GM21381 (cell line): ENCODE data around the gene SOCS4.
"Not testable (repeated sequence)": the region's sequence is repeated elsewhere in the genome, so short reads cannot be mapped to it uniquely, and the experiment has no call there.

Experiments
- ATAC-seq: cut with Tn5 transposase; IDR thresholded peaks from one replicate; pipeline ENCODE4 v1.9.1; 2021; ENCODE audit warnings: mild to moderate bottlenecking, moderate library complexity; ENCODE audit not compliant: unreplicated experiment

The SOCS4 gene

DNA sequence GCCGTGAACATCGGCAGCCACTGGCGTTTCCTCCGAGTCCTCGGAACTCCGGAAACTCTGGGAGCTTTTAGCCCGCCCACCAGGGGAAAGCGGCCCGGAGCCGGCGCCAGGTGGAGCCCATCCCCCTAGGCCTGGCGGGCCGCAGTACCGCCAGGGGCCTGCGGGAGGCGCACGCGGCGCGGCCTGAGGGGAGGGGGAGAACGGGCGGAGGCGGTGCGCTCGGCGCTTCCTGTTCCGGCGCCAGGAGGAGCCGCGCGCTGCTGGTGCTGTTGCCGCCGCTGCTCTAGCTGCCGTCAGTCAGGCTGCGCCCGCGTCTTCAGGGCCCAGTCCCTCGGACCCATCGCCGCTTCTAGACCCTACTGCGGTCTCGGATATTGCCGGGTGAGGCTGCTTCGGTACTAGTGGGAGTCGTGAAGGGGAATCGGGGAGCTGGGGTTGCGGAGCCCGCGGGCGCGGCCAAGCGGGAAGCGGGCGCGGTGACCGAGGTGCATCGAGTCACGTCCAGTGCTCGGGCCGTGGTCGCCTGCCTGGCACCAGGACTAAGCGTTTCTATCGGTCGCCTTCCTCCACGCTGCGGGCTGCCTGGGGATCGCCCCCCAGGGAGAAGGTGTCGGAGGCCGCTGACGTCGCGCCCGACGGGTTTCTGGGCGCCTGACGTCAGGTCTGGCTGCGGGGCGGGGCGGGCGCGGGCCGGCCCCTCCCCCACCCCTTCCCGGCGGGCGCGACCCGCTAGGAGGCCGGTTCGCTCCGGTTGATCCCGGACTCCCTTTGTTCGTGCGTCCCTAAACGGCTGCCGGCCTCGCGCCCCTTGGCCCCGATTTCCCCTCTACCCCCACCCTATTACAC lies 24.6 kb downstream of the SOCS4 start, which contains the start of gene MAPK1IP1L:
MAPK1IP1L (plus strand) TSS at position 225 of the 846 bp plus-strand sequence. CDS start 10,037 bp downstream, outside the sequence.
- peak; percentile 89 for ATAC-seq

DNA sequence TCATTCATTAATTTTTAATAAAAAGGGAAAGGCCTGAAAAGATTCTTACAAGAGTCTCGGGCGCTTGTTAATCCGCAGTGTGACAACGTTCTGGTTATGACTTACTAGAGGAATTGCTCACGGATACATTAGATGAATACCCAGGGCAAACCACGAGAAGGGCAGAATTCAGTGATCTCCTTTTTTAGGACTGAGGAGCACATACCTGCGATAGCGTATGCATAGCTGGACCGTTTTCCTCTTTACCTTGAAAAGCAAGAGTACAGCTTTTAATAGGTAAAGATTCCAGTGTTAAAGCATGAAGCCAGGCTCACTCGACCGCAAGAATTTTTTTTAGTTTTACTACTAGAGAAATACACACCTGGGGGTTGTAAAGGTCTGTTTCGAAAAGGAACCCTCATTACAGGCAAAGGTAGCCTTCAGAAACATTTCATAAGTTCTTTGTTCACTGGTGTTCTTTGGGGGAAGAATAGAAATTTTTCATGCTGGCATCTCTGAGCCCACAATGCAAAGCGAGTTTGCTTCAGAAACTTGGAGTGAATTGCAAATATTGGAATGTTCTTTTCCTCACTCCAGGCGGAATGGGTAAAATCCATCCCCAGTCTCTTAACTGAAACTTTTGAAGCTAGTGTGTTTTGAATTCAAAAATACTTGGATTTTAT lies 25.4 kb downstream of the SOCS4 start:
- no peak for ATAC-seq

DNA sequence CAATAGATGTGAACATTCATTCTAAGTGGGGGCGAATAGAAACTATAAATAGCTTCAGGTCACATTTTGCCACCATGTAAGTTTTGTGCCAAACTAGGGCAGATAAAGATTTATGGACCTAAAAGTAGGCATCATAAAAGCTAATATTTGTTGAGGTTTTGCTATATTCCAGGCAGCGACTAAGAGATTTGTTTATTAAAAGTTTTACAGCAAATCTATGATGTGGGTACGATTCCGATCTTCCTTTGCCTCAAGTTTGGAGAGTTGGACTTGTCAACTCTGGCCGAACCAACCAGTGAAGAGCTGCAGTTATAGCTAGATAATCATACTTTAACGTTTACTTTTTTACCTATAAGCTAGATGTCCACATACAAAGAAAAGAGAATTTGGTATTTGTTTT lies 26.0 kb downstream of the SOCS4 start:
- ATAC-seq, result no peak

DNA sequence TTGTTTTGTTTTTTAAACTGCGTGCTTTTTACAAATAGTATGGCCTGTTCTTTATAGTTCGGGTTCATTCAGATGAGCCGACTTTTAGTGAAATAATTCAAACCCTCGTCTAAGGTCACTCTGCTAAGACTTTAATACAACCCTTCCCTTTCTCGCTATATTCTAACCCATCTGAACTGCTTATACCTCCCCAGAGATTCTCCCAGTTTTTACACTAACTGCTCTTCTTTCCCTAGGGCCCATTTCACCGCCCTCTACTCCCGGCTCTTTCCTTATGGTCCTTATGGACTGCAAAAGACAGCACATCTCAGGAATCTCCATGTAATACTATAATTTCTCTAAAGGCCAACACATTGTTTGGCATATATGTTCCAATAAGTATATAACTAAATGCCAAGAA lies 26.5 kb downstream of the SOCS4 start:
- no peak for ATAC-seq

DNA sequence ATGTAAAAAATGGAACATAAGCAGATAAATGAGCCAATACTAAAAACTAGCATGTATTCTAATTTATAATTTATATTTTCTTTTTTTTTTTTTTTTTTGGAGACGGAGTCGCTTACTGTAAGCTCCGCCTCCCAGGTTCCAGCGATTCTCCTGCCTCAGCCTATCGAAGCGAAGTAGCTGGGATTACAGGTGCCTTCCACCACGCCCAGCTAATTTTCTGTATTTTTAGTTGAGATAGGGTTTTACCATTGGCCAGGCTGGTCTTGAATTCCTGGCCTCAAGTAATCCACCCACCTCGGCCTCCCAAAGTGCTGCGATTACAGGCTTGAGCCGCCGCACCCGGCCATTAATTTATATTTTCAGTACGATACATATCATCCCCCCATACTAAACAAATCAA lies 27.1 kb downstream of the SOCS4 start:
- no peak for ATAC-seq

DNA sequence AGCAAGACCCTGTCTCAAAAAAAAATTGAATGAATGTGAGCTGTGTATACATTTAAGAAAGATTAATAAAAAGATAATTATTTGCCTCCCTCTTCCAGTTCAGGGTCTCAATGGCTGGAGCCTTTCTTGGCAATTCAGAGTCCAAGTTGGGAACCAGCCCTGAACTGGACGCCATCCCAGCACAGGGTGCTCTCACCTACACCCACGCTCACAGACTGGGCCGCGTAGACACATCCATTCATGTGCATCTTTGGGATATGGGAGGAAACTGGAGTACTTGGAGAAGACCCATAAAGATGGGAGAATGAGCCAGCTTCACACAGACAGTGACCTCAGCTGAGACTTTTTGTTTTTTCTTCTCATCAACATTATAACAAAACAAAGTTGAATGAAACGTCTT lies 30.9 kb downstream of the SOCS4 start:
- ATAC-seq, result no peak

DNA sequence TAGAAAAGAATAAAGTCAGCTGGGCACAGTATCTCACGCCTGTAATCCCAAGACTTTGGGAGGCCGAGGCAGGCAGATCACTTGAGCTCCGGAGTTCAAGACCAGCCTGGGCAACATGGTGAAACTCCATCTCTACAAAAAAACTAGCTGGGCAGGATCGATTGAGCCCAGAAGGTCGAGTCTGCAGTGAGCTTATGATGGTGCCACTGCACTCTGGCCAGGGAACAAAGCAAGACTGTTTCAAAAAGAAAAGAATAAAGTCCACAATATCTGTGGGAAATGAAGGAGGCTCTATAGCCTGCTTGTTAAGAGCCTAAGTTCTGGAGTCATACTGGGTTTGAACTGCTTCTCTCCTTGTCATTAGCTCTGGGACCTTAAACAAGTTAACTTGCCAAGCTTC lies 32.3 kb downstream of the SOCS4 start:
- ATAC-seq, result no peak

DNA sequence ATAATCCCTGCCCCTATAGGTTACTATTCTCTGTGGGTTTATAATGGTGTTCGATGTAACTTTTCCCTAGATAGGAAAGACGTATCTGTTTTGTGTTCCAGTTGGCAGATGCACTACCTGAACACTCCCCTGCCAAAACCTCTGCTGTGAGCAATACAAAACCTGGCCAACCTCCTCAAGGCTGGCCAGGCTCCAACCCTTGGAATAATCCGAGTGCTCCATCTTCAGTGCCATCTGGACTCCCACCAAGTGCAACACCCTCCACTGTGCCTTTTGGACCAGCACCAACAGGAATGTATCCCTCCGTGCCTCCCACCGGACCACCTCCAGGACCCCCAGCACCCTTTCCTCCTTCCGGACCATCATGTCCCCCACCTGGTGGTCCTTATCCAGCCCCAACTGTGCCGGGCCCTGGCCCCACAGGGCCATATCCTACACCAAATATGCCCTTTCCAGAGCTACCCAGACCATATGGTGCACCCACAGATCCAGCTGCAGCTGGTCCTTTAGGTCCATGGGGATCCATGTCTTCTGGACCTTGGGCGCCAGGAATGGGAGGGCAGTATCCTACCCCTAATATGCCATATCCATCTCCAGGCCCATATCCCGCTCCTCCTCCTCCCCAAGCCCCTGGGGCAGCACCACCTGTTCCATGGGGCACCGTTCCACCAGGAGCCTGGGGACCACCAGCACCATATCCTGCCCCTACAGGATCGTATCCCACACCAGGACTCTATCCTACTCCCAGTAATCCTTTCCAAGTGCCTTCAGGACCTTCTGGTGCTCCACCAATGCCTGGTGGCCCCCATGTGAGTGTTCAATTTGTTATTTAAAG lies 35.7 kb downstream of the SOCS4 start:
- no peak for ATAC-seq

DNA sequence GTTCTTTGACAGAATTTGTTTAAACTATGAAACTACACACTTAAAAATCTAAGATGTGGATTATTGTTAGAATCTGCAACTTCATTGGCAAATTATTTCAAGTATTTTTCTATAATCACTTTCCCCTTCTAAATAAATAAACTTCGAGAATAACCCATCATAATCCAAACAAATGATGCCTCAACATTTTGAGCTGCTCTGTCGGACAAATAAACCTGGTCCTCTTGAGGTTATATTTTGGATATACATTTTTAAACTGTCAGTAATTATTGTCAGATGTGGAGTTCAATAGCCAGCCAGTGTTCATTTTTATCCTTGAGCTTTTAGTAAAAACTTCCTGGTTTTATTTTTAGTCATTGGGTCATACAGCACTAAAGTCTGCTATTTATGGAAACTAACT lies 37.9 kb downstream of the SOCS4 start:
- ATAC-seq, result not testable (repeated sequence)

DNA sequence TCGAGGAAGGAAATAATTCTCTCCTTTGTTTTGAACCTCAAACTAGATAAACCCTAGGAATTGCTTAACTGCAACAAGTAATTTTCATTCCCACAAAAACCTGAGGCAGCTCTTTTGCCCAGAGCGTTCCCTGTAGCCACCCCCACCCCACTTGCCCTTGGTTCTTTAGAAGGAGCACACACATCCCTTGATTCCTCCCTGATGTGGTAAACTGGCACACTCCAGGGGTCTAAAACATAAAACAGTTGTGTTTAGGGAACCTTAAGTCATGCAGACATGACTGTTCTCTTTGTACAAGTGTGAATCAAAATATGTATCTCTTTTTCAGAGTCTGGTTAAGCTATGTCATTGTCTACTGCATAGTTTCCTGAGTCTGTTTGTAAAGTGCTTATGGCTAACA lies 38.4 kb downstream of the SOCS4 start:
- no peak for ATAC-seq

DNA sequence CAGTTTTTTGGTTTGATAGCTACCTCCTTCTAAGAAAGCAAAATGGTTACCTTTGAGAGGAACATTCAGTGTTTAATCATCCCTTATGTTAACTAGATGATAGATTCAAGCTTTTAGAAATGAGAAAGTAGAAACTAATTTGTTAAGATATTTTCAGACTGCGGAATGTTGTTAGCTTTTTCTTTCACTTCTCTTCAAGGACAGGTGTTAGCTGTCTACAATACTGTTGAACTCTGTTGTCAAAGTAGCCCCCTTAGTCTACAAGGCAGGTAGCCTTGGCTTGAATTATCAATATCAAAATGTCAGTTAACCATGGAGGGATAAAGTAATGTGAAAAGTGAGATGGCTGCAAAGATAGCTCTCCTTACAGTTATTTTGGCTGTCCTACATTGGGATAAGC lies 39.2 kb downstream of the SOCS4 start:
- no peak for ATAC-seq

DNA sequence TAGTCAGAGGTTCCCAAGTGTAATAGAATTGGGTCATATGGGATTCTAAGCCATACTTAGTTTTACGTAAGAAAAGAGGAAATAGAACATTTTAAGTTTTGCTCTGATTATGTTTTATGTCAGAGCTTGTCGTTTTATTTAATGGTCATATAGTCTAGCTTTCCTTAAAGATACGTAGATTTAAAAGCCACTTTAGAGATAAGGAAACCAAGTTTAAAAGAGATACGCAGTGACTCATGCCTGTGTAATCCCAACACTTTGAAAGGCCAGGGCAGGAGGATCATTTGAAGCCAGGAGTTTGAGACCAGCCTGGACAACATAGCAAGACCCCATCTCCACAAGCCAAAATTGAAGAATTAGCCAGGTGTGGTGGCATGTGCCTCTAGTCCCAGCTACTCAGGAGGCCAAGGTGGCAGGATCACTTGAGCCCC lies 44.0 kb downstream of the SOCS4 start:
- ATAC-seq, result no peak

DNA sequence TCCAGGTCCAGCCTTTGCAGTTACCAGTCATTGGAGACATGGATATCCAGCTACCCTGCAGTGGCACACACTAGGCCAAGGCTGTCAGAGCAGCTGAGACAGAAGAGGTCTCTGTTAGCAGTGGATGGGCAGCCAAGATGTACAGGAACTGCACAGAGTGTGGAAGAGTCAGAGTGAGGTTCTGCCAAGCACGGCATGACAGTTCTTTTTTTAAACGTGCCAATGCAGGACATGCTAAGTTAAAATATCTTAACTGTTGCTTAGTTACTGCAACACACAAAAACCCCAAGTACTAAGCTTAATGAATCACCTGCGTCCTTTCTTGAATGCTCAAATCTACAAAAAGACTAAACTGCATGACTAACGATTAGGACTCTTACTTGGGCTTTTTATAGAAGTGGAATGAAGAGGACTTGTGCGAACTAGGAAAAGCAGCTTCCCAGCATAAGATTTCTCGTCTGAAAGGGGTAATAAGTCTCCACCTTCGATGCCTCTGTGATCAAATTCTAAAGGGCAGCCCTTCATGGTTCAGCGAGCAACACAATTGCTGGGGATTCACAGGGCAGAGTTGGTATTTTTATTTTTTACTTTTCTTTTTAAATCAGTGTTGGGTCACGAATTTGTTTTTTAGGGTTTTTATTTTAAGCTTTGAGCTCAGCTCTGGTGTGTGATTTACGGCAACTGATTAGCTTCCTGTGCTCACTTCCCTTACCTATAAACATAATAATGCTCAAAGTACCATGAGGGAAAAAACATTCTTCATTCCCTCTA lies 45.0 kb downstream of the SOCS4 start:
- peak; percentile 43 for ATAC-seq

DNA sequence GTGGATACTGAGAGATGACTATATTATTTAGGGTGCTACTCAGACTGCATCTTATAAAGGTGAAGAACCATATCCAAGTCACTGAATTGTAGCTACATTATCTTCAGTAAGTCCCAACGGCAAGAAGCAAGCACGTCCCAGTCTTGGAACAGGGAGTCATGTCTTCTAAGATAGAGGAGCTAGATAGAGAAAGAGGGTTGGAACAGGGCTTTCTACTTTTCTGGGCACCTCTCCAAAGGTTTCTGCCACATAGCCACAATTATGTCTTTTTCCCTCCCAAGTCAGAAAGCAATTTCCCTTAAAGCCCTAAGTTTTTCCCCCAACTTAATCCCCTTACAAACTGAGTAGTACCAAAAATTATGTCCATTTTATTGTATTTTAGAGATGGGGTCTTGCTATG lies 46.8 kb downstream of the SOCS4 start:
- no peak for ATAC-seq

DNA sequence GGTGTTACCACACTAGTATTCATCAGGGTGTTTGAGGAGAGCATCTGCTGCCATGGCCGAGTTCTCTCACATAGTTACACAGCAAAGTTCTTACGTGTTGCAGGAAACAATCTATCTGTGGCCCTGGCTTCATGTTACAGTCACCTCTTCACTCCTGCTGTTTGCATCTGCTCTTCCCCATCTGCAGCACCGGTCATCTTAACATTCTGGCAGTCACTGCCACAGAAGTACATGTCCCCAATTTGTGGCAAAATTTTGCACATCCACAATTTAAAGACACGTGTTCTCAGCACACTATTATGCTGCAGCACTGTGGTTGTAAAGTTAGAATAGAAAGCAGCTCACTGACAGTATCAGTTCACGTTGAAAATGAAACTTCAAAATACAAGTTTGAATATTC lies 47.6 kb downstream of the SOCS4 start:
- peak; percentile 45 for ATAC-seq

DNA sequence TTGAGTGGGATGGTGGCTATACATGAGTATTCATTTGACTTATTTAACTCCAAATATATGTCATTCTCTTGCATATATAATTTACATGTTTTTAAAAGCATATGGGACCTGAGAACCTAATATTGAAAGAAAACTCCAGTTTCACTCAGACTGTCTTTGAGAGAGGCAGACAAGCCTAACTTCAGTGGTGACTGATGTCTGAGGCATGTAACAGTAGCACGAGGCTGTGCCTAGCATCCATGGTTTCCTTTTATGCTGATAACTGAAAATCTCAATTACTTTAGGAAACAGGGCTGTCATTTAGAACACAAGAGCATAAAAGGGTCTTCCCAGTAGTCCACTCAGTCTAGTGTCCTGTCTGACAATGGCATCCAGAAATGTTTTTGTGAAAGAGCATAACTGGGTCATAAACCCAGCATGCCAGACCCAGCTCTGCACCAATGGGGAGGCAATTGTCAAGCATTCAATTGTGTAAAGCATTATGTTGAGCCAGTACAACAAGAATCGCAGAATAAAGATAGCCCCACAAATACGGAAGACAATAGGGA lies 48.7 kb downstream of the SOCS4 start:
- no peak for ATAC-seq

DNA sequence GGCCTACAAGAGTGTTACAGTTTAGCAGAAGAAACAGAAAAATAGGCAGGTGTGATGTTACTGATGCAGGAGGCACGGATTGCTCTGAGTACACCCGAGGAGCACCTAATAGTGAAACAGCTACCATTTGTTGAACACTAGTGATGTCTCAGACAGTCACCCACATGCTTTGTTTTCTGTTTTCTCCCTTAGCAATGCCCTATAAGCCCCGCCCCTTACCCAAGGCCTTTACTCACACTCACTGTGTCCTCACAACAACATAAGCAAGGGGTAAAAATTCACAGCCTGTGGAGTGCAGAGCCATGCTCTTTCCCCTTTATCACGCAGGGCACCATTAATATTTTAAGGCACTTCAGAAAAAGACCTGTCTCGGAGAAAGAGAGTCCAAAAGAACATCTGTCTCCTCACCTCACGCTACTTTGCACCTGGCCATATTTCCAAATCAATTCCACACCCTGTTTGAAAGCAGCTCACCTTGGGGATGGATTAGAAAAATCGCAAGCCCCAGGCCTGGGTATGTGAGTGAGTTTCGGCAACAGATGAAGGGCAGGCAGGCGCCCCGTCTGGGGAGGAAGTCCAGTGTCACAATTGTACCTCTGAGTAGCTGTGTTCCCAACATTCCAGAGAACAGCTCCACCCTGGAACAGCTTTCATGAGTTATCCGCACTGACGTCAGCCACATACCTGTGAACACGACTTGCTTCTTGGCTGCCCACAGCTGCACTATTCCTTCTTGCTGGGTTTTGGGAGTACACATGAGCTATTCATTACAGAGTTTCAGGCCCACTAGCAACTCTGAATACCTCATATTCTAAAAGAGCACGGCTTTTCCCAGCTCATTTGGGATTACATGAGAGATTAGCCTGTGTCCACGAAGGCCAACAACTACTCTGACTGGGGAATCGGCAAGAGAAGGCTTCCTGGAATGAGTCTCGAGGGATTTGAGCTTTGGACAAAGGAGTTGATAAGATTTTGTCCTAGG lies 50.4 kb downstream of the SOCS4 start:
- ATAC-seq, result no peak

DNA sequence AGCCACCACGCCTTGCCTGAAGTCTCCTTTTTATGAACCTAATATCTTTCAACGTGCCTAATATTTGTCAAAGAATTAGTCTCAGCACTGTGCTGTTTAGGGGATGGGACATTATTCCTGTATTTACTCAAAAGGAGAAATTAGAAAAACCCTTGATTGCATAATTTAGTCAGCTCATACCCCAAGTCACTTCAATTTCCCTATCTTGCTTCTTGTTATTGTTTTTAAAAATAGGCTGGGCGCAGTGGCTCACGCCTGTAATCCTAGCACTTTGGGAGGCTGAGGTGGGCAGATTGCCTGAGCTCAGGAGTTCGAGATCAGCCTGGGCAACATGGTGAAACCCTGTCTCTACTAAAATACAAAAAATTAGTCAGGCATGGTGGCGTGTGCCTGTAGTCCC lies 52.9 kb downstream of the SOCS4 start:
- not testable (repeated sequence) for ATAC-seq

DNA sequence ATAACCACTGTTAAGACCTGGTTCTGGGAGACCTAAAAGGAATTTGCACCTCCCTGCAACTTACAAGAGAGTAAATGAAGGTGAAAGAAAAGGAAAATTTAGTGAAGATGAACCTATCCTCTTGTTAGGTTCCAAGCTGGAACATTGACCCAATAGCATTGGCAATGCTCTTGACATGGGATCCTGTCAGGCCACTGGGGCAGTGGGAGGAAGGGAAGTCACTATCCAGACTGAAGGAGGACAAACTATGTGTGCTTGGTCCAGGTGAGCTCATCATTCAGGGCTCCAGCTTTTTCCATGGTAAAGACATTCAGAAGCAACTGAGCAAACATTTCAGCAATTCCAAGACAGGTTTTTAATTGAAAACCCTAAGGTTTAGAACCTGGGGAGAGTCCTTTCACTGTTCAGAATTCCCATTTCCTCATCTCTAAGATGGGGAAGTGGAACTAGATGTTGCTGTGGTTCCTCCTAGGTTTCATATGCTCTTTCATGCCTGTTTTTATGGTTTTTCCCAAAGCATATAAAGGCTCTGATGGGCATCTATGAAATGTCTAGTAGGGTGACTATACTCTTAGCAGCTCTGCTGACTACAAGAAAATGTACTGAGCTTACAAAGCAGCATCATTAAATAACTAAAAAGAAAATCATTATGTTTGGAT lies 57.5 kb downstream of the SOCS4 start:
- no peak for ATAC-seq
